Heart left ventricle (tissue), 13 donors: ENCODE results near the gene RNPS1.

Experiments used
- CTCF ChIP-seq, 12 donors: fragments of 200-600 bp; sonication (generic) in 4 of 12; IDR thresholded peaks; one replicate each; pipeline versions ENCODE4 v1.5.0 to v1.8.0; 2018 to 2022; ENCODE audit warnings: antibody characterized with exemption in 12 of 12, mild to moderate bottlenecking in 5 of 12
- POLR2A ChIP-seq, 2 donors: fragments of 450-650 bp; IDR thresholded peaks; one replicate each; pipeline ENCODE4 v1.6.1; 2017; ENCODE audit warnings: antibody characterized with exemption in 2 of 2, mild to moderate bottlenecking in 2 of 2, moderate library complexity in 2 of 2
- donor health status: ischemic (EF 13 %, LVEDD 7.1; RV severe dilation, severe dysfunction).
- donor health status: DM: no; HTN: yes; CAD: no.
- donor health status: DM: no; HTN: no; CAD: no.
- donor health status: ischemic (EF 25% LVEDD 6.9; RV normal size, moderate dysfunction).
- donor health status: ischemic (EF 25% LVEDD 5.7; RV mildly dilated, moderate dysfunction).
- donor health status: ischemic (EF 35%, LVEDD 5.7; RV mildly dilated, moderate dysfunction).
- donor health status: nonischemic (EF 11% LVEDD 7.7; RV severe dilation, severe dysfunction).
- donor health status: DM: yes; HTN: yes; CAD: no.
- donor health status: PGD.
- donor health status: ischemic (EF 29% LVEDD 5.4; RV normal size, mild dysfunction).
- donor health status: nonischemic (EF 23%, LVEDD 6.1; RV moderate dilation, normal function).

- no peak for TF ChIP-seq CTCF (IDR thresholded peaks at IDR 0.05)
- TF ChIP-seq POLR2A (IDR thresholded peaks at IDR 0.05) = no peak
These were observed 39.6 kb downstream of the RNPS1 start for GRCh38 chr16:2228161-2228824.
